Fibroblast of skin of left biceps (primary cell): Measurements from ENCODE around the gene LIM2.
A peak's percentile ranks its signal among the peaks of the same experiment; 100 is the strongest.

Experiments
- DNase-seq, 2 experiments: peaks; one replicate each; pipeline ENCODE4 v3.0.0-alpha.2; 2013; ENCODE audit warnings: low read depth in 2 of 2

The LIM2 gene

DNA sequence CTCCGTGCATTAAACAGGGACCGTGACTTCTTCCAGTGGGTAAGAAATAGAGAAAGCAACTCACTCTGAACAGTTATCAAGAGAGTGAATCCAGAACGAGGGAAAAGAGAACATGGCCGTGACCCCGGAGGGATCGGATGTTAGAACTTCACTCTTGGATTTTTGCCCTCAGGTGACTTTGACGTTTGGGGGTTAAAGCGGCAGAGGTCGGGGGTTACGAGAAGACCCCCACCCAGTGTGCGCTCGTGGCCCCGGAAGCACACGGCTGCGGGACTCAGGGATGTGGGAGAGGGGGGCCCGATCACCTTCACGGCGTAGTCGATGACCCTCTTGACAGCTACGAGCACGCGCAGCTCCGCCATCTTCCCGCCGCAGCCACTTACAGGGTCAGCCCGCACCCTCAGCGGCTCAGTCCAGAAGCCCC, 21.8 kb downstream of the LIM2 start, which contains the start of gene ETFB:
TSS of gene ETFB (minus strand) at position 424 of the 424 bp plus-strand sequence. CDS start at position 362, 62 bp downstream.
- no peak for DNase-seq

DNA sequence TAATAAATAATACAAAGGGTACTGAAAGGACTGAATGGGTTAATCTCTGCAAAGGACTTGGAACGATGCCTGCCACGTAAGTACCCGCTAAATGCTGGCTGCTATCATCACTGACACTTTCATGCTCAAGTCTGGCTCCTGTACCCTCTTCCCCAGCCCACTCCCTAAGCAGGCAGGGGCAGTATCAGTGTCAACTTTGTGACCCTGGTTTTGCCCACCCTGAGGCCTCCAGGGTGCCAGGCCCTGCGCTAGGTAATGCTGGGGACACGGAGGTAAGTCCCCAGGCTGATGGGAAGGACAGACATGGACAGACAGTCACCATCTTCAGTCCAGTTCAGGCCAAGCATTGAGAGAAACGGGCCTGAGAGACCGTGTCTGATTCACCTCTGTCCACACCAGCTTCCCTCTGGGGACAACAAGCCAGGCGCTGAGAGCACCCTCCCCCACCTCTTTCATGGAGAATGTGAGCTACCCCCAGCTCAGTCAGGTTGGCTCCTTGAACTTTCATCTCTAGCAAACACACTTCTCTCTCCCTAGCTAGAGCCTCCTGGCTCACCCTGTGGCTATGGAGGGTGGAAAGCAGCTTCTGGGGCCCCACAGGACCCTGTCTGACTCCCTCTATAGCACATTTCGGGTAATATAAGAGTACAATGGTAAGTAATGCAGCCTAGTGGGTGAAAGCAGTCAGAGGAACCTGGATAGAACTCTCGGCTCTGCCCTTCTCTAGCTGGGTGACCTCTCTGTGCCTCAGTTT, 22.4 kb downstream of the LIM2 start:
- no peak for DNase-seq

DNA sequence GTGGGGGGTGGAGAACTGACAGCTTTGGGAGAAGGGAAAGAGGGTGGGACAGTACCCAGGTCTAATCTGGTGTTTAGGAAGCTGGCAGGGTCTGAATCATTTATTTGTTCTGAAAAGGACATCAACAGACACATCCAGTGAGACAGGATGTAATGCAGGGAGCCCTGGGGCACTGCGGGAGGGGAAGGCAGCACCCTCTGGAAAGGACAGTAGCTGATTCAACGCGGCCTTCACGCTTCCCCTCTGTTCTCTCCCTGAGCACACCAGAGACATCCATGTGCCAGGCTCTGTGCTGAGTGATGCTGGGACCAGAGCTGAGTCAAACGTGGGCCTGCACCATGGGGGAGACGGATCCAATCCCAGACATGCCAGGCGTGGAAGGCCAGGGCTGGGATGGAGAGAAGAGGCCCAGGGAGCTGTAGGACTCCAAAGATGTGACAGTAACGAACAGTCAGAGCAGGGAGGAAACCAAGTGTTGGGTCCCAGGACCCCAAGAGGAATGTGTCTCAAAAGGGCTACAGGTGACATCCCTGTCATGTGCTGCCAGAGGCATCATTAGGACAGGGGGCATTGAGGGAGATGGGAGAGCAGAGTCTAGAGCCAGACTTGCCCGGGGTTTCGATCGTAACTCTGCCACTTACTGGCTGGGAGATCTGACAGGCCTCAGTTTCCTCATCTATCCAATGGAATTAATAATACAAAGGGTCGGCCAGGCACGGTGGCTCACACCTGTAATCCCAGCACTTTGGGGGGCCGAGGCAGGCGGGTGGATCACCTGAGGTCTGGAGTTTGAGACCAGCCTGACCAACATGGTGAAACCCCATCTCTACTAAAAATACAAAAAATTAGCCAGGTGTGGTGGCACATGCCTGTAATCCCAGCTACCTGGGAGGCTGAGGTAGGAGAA, 23.3 kb downstream of the LIM2 start:
- no peak for DNase-seq

DNA sequence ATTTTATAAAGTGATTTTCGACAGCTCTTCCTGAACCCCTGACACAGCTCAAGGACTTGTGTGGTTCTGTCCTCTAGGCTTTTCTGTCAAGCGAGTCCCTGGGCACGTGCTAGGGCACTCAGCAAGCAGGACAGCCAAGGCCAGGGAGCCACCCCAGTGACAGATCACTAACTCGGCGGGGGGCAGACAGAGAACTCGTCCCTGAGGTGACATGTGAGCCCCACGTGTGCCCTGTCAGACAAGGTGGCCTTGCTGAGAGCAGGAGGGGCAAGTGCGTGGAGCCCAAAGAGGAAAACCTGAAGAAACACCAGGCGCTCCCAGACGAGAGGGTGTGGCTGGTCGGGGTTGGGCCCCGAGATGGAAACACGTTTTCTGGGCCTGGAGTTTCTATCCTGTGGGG, 26.5 kb downstream of the LIM2 start:
- no peak for DNase-seq

DNA sequence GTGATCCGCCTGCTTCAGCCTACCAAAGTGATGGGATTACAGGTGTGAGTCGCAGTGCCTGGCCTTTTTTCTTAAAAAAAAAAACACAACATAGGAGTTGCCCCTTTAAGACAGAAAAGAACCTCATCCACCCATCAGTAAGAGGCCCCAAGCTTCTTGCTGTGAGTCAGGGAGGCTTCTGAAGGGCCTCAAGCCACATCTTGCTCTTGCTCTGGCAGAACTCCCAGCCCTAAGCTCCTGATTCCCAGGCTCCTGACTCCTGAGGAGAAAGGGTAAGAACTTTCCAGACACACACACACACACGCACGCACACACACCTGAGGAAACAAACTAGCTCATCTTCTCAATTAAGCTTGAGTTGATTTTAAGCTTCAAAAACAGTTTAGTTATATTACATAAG, 28.5 kb downstream of the LIM2 start:
- peak; percentile 44 to 51 for DNase-seq

DNA sequence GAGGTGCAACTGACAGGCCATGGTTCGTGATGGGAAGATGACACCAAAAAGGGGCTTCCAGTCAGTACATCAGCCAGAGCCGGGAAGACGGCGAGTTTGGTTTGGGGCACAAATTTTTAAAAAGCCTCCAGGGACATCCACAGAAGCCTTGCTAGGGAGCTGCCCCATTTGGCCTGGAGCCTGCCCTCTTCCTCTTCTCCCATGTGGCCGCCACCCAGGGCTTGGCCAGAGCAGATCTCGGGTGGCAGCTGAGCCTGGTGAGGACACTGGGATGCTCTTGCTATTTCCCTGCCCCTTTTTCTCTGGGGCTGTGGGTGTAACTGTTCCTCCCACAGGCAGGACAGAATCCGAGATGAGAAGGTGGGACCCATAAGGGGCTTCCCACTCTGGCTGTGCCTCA, 29.8 kb downstream of the LIM2 start:
- DNase-seq, result no peak

DNA sequence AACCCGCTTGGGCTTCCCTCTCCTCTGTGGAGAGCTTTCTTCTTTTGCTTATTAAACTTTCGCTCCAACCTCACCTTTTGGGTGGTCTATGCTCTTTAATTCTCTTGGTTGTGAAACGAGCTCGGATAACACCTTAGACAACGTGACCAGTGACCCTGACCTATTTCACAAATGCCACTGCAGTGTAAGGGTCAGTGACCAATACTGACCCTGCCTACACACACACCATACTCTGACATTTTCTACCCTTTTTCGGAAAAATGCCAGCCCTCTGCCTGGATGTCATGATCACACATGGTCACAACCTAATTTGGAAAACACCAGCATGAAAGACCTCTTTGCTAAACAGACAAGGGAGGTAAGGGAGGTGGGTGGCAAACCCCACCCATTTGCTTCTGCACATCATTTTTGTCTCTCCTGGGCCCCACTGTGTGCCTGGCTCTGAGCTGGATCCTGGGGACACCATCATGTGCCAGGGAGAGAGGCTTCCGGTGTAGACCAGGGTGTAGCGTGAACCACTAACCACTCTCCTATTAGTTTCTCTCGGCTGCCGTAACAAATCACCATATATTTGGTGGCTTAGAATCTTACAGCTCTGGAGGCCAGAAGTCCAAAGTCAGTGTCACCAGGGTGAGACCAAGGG, 31.5 kb downstream of the LIM2 start:
- DNase-seq, result no peak

DNA sequence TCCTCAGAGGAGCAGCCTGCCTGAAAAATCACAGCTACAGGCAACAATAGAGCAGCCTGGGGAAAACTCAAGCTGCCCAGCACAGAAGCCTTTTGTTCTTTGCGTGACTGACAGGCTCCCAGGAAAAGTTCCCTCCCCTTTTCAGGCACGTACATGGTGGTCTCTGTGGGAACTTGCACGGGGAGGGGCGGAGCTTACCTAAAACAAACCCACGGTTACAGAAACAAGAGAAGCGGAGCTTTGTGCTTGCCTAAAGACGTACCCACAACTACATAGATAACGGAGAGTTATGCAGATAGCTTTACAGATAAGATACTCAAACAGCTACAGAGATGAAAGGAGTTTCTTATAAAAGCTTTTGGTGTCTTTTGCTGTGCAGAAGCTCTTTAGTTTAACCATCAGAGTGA, 33.0 kb downstream of the LIM2 start:
- no peak for DNase-seq

DNA sequence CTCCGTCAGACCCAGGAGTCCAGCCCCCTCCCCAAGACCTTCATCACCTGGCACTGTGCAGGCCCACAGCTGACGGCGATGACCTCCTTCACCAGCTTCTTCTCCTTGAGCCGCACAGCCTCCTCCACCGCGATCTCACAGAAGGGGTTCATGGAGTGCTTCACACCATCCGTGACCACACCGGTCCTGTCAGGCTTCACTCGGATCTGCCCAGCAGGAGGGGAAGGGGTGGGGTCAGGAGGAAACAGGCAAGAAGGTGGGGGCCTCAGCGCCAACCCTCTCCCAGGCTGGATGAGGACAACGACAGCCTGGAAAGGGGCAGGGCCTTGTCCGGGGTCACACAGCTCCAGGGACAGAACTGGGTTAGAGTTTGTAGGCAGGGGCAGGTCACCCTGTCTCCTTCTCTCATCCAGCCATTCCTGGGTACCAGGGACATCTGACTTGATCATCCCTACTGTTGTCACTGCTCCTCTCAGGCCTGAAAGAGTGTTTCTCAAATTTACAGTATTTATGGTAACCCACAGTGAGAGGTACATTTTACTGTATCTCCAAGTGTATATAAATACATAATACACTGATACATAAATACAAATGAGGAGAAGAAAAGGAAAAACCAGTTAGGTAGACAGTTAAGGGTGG, 33.6 kb downstream of the LIM2 start:
- DNase-seq, result no peak

DNA sequence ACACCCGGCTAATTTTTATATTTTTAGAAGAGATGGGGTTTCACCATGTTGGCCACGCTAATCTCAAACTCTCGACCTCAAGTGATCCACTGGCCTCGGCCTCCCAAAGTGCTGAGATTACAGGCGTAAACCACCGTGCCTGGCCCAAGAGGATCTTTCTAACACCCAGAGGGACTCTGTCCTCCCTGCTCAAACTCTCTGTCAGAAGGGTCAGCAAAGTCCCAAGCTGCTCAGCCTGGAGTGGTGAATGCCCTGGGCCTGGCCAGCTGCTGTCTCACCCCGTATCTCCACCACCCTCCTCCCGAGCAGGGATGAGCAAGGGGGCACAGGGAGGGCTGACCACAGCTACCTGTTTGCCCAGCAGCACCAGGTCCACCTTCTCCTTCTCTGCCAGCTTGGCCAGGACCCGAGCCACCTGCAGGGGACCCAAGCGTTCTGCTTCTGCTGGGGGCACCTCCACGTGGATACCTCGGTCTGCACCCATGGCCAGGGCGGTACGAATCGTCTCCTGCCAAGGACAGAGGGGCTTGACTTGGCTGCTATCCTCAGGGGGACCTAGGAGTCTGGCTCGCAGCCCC, 34.9 kb downstream of the LIM2 start:
- DNase-seq, result no peak

DNA sequence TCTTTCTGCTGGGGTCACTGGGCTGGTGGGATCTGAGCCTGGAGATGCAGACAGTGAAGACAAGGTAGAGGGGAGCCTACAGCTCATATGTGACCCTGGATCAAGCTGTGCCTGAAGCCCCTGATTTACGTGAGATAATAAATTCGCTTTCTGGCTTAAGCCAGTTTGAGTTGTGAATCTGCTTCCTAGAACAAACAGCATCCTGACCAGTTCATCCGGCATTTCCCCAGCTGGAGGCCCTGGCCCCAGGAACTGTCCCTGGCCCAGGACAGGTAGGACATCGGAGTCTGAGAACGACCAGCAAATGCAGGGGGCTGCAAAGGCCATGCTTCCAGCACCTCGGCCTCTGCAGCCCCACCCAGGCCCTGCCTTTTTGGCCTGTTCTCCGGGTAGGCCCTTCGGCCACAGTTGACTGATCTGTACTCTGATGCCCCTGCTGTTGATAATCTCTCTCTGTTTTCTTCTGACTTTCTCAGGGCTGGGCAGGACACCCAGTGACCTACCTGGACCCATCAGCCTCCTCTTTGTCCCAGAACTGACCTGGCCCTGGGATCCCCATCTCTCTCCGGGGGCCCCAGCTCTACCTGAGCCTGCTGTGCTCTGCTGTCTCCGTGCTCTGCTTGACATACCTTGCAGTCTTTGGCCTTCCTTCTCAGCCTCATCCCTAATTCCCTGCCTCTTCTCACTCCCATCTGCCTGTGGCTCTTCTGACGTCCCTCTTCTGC, 36.3 kb downstream of the LIM2 start:
- no peak for DNase-seq

DNA sequence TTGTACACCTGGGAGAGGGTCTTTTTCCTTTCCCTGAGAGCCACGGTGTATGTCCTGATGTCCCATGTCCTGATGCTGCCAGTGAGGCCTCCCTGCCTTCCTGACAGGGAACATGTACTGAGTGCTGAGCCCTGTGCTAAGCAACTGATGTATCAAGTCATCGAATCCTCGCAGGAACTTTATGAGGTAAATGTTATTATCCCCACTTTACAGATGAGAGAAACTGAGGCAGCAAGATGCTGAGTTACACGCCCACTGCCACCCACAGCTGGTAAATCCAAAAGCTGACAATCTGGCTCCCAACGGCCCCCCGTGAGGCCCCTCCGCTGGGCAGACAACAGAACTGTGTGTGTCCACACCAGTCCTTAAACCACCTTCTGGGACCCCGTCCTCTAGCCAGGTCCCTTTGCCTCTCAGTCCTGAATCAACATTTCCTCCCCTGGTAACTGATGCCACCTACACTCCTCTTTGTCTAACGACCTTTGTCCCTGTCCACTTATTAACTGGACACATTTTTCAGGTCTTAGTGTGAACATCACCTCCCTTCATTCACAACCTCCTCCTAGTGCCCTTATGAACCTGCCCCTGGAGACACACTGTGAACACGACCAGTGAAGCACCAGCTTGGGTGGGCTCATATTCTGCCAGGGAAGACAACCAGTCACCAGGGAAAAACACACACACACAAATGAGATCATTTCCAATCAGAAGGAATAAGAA, 40.4 kb downstream of the LIM2 start:
- DNase-seq, result no peak

DNA sequence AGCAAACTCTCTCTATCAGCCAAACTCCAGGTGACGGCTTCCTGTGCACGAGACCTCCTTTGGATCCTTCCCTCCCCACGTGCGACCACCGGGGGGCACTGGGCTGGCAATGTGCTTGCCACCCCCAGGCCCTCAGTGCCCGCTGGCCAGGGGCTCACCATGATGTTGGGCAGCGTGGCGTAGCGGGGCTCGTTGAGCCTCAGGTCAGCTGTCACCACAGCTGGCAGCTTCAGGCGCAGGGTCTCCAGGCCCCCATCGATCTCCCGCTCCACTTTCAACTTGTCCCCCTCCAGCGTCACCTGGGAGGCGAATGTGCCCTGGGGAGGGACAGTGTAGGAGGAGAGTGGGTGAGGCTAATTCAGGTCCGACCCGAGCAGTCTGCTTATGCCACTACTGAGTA, 41.0 kb downstream of the LIM2 start:
- no peak for DNase-seq

DNA sequence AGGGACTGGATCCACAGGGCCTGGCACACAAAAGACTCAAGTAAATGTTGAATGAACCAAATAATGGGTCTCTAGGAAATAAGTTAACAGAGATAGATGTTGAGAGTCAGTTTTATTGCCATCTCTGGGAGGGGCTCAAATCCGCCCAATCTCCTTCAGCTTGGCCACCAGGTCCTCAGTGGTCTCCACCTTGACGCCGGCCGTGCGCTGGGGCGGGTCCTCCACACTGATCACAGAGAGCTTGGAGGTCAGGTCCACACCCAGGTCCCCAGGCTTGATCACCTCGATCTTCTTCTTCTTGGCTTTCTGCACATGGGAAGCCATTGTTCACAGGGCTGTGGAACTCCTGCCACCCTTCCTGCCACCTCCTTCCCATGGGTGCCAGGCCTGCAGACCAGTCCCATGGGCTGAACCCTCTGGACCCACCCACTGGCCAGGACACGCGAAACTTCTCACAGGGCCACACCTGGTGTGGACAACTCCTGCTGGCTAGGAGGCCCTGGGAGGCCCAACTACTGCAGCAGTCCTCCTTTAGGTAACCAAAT, 42.6 kb downstream of the LIM2 start:
- no peak for DNase-seq

DNA sequence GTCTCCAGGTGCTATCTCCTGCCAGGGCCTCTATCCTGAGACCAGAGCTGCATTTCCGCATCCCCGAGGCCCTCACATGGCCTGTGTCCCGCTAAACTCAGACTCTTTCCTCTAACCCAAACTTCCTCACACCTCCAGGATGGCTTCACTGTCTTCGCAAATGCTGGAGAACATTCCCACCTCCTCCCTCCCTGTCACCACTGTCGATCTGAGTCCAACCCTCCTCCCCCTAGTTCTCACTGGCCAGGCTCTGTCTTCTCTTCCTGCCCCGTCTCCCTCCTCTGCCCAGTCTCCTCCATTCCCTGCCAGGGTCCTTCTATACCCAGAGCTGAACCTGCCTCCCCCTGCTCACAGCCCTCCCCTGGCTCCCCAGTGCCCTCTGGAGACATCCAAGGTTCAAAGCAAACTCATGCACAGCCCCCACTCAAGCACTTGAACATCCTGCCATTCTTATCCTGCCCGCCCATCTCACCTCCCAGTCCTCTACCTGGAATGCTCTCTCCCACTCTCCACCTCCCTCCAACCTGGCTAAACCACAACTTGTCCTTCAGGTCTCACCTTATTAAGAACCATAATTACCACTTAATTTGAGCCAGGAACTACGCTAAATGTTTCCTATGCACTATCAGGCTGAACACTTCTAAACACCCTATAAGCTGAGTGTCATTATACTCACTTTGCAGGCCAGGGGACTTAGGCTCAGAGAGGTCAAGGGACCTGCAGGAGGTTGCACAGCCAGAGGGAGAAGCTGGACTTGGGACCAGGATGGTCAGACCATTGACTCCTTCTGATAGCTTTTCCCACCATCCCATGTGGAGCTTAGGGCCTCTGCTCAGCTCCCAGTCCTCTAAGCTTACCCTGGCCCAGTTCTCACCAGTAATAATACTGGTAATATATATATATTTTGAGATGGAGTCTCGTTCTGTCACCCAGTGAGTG, 44.9 kb downstream of the LIM2 start:
- no peak for DNase-seq

DNA sequence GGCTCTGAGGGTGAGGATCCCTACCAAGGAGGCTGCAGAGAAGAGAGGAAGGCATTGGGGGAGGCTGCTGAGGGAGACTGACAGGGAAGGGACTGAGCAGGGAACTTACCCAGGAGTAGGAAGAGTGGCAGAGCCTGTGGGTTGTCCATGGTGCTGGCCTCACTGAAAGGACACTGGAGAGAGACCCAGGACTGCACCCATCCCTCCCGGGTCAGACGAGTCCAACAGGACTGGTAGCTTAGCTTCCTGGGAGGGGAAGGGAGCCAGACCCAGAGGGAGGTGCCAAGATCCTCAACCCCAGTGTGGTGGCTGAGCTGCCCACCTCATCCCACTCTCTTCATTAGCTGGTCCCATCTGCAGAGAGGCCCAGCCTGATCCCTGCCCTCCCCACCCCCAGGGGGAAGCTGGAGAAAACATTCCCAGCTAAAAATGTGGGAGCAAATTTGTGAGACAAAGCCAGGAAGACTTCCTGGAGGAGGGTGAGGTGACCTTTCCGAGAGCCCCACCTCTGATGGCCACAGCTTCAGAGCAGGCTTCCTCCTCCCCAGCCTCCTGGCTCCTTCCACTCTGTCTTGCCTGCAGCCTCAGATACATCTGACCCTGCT, 45.7 kb downstream of the LIM2 start, which contains the start of gene VSIG10L:
TSS of gene VSIG10L (minus strand) at position 164 of the 605 bp plus-strand sequence. CDS start at position 149, 15 bp downstream.
- DNase-seq, result no peak

DNA sequence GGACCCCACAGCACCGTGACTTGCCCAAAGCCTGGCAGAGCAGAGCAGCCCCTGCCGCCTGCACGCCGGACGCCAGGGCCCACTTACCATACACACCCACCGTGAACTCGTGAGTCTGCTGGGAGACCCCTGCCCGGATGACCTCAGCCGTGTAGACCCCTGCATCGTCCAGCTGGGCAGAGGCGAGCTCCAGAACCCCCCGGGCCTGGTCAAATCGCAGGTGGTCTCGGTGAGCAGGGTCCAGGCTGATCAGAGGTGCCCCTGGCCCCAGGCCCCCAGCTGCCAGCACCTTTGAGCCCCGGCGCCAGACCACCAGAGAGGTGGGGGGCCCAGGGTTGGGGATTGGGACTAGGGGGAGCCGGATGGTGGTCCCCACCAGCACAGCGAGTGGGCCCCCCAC, 46.7 kb downstream of the LIM2 start:
- no peak for DNase-seq
